Chondrocyte (in vitro differentiated cells): ENCODE measurements around the gene CEACAM19. TPM values are rescaled to one million over a fixed set of nuclear protein-coding genes. Genes with fewer than 3 reads are reported as not detected.

Experiments
- DNase-seq: peaks from one replicate; pipeline ENCODE4 v3.0.0; 2021; ENCODE audit warnings: mixed read lengths, low spot score
- H3K27ac Mint-ChIP-seq: one replicate; pipeline ENCODE4 v1.8.0; 2021; ENCODE audit warnings: mild to moderate bottlenecking, moderate library complexity, mixed read lengths; ENCODE audit not compliant: unreplicated experiment
- H3K27me3 Mint-ChIP-seq: 2 replicates; pipeline ENCODE4 v1.8.0; 2021; ENCODE audit warnings: low read depth, mixed read lengths
- H3K36me3 Mint-ChIP-seq: 2 replicates; pipeline ENCODE4 v1.8.0; 2021; ENCODE audit warnings: low read depth, mixed read lengths
- H3K4me1 Mint-ChIP-seq: 2 replicates; pipeline ENCODE4 v1.8.0; 2021; ENCODE audit warnings: low read depth, mild to moderate bottlenecking, mixed read lengths
- H3K4me3 Mint-ChIP-seq: one replicate; pipeline ENCODE4 v1.8.0; 2021; ENCODE audit warnings: mild to moderate bottlenecking, moderate library complexity, mixed read lengths; ENCODE audit not compliant: unreplicated experiment
- H3K9me3 Mint-ChIP-seq: 2 replicates; pipeline ENCODE4 v1.8.0; 2021; ENCODE audit warnings: low read depth, mixed read lengths
- total RNA-seq: library from RNA; stranded (reverse); gene quantifications from 3 replicates; pipeline ENCODE4 v1.2.1, GENCODE V29; 2021
- TF ChIP-seq, protein P1 (sequence below): fragments of 200-600 bp; sonication (generic); IDR thresholded peaks from 2 replicates; pipeline ENCODE4 v1.5.0; 2021; ENCODE audit warnings: antibody characterized with exemption, mild to moderate bottlenecking, moderate library complexity

Gene CEACAM19
- total RNA-seq, 1 donor from 2014 or later: 6.5 TPM

DNA sequence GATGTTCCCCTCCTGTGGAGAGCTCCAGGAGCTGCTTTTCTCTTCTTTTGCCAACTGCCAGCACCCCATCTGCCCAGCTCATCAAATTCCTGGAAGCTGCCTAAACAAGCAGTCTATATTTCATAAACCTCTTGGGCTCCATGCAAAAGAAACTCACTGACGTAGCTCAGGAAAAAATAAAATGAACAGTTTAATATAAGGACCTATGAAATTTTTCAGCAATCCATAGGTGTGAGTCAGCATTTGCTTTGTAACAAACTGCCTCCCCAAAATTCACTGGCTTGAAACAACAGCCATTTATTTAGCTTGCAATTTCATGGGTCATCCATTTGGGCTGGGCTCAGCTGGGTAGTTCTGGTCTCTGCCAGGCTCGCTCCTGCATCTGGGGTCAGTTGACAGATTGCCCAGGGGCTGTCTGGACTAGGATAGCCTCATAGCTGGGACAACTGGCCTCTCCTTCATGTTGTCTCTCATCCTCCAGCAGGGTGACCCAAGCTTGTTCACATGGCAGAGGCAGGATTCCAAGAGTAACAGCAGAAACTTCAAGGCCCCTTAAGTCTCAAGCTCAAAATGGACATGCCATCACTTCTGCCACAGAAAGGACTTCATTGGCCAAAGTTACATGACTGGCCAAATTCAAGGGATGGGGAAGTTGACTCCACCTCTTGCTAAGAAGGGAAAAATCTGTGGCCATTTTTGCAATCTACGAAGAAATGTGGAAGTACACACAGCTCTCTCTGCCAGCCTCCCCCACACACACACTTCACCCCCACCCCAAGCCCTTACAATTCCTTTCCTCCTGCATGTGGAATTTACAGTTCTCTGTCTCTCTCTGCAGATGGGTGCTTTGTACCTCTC is 35.5 kb upstream of the CEACAM19 start:
- TF ChIP-seq, protein P1, sequence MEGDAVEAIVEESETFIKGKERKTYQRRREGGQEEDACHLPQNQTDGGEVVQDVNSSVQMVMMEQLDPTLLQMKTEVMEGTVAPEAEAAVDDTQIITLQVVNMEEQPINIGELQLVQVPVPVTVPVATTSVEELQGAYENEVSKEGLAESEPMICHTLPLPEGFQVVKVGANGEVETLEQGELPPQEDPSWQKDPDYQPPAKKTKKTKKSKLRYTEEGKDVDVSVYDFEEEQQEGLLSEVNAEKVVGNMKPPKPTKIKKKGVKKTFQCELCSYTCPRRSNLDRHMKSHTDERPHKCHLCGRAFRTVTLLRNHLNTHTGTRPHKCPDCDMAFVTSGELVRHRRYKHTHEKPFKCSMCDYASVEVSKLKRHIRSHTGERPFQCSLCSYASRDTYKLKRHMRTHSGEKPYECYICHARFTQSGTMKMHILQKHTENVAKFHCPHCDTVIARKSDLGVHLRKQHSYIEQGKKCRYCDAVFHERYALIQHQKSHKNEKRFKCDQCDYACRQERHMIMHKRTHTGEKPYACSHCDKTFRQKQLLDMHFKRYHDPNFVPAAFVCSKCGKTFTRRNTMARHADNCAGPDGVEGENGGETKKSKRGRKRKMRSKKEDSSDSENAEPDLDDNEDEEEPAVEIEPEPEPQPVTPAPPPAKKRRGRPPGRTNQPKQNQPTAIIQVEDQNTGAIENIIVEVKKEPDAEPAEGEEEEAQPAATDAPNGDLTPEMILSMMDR: peak; percentile 34
- H3K4me3 Mint-ChIP-seq: peak overlapping the region; percentile 16
- H3K4me1 Mint-ChIP-seq: peaks cover 54% of the 10 kb centered on the region
- no peak for DNase-seq
- no peaks in the 10 kb centered on the region for H3K27me3 Mint-ChIP-seq
- peaks cover 4% of the 10 kb centered on the region for H3K9me3 Mint-ChIP-seq
- H3K36me3 Mint-ChIP-seq: no peaks in the 10 kb centered on the region
- H3K27ac Mint-ChIP-seq: peak overlapping the region; percentile 94

DNA sequence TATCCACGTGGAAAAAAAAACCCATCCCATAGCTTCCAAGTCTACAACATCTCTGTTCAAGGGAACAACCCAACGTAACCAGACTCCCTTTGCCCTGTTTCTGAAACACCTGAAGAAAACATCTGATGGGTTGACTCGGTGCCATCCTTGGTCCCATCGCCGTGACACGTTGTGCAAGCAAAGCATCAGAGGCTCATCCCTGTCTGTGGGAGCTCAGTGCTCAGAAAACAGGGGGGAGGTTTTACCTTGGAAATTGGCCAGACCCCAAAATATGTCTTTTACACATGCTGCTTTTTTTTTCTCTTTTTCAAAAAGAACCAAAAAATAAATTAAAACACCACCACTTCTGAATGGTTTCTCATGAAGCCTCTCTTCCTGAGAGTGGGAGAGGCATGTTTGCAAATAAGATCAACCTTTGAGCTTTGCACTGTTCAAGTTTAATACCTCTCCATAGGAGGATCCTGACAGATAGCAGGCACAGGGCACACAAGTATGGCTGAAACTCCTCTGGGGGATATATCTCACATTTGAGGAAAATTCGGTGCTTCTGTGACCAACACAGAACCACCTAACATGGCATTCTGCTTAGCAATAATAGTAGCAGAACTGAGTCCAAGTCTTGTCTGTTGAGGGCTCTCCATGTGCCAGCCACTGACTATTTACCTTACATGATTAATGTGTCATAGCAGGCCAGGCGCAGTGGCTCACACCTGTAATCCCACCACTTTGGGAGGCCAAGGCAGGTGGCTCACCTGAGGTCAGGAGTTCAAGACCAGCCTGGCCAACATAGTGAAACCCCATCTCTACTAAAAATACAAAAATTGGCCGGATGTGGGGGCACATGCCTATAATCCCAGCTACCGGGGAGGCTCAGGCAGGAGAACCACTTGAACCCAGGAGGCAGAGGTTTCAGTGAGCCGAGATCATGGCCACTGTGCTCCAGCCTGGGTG is 34.6 kb upstream of the CEACAM19 start:
- Mint-ChIP-seq H3K4me1 (peaks cover 60% of the 10 kb centered on the region), H3K27ac (peak overlapping the region; percentile 94), H3K27me3 (no peaks in the 10 kb centered on the region), H3K4me3 (peak overlapping the region; percentile 16), H3K36me3 (no peaks in the 10 kb centered on the region), H3K9me3 (peaks cover 4% of the 10 kb centered on the region)
- TF ChIP-seq, protein P1: no peak
- no peak for DNase-seq

DNA sequence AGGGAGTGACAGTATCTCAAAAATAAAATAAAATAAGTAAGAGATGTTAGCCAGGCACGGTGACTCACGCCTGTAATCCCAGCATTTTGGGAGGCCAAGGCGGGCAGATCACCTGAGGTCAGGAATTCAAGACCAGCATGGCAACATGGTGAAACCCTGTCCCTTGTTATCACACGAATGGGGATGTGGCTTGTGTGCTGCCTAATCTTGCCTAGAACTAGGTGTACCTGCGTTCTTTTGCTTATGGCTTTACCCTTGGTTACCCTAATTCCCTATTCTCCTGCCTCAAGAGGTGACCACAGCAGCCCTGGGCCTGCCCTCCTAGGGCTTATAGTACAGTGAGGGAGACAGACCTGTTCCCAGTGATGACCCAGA is 33.9 kb upstream of the CEACAM19 start:
- peaks cover 60% of the 10 kb centered on the region for H3K4me1 Mint-ChIP-seq
- no peak overlapping the region for H3K4me3 Mint-ChIP-seq
- no peak for DNase-seq
- H3K27me3 Mint-ChIP-seq: no peaks in the 10 kb centered on the region
- H3K27ac Mint-ChIP-seq: peak overlapping the region; percentile 22
- peaks cover 4% of the 10 kb centered on the region for H3K9me3 Mint-ChIP-seq
- TF ChIP-seq, protein P1: no peak
- H3K36me3 Mint-ChIP-seq: no peaks in the 10 kb centered on the region

DNA sequence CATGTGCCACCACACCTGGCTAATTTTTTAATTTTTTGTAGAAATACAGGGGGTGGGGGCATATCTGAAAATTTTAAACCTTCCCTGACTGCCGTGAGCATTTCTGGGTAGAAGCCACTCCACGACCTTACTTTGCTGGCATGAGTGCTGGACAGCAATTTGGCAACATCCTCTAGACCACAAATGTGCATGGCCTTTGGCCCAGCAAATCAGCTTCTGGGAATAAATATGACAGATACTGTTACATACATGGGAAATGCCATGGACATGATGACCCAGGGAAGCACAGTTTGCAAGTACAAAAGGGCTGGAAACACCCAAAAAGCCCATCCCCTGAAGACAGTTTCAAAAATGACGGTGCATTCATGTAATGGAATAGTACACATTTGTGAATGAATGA is 30.8 kb upstream of the CEACAM19 start:
- H3K4me1 Mint-ChIP-seq: peaks cover 46% of the 10 kb centered on the region
- DNase-seq: no peak
- no peaks in the 10 kb centered on the region for H3K36me3 Mint-ChIP-seq
- TF ChIP-seq, protein P1: no peak
- H3K9me3 Mint-ChIP-seq: no peaks in the 10 kb centered on the region
- no peak overlapping the region for H3K27ac Mint-ChIP-seq
- no peak overlapping the region for H3K4me3 Mint-ChIP-seq
- H3K27me3 Mint-ChIP-seq: no peaks in the 10 kb centered on the region
